ACC112 (cell line): Measurements from ENCODE around the gene BRD4.

Experiments
- H2AFZ ChIP-seq: fragments of 200-600 bp; sonication (generic); one replicate; pipeline ENCODE4 v1.6.0; 2017; ENCODE audit warnings: antibody characterized with exemption, low read length; ENCODE audit not compliant: unreplicated experiment
- H3K27ac ChIP-seq: fragments of 200-600 bp; sonication (generic); 2 replicates; pipeline ENCODE4 v1.5.1; 2014; ENCODE audit warnings: low read depth, mild to moderate bottlenecking, antibody characterized with exemption, low read length, moderate library complexity
- H3K27me3 ChIP-seq: fragments of 200-600 bp; sonication (generic); 2 replicates; pipeline ENCODE4 v1.6.1; 2014; ENCODE audit warnings: mild to moderate bottlenecking, antibody characterized with exemption, low read length, moderate library complexity, mixed read lengths; ENCODE audit not compliant: insufficient read depth
- H3K36me3 ChIP-seq: fragments of 200-600 bp; sonication (generic); 2 replicates; pipeline ENCODE4 v1.6.1; 2016; ENCODE audit warnings: mild to moderate bottlenecking, antibody characterized with exemption, low read length, moderate library complexity, mixed read lengths; ENCODE audit not compliant: insufficient read depth
- H3K4me1 ChIP-seq: fragments of 200-600 bp; sonication (generic); one replicate; pipeline ENCODE4 v1.6.1; 2016; ENCODE audit warnings: low read length, mixed read lengths; ENCODE audit not compliant: insufficient read depth, unreplicated experiment, control insufficient read depth
- H3K4me3 ChIP-seq: fragments of 200-600 bp; sonication (generic); 2 replicates; pipeline ENCODE4 v1.5.1; 2014; ENCODE audit warnings: mild to moderate bottlenecking, low read depth, low read length
- H3K79me2 ChIP-seq: fragments of 200-600 bp; sonication (generic); one replicate; pipeline ENCODE4 v1.6.0; 2016; ENCODE audit warnings: low read length; ENCODE audit not compliant: control insufficient read depth, unreplicated experiment, insufficient read depth

The BRD4 gene

DNA sequence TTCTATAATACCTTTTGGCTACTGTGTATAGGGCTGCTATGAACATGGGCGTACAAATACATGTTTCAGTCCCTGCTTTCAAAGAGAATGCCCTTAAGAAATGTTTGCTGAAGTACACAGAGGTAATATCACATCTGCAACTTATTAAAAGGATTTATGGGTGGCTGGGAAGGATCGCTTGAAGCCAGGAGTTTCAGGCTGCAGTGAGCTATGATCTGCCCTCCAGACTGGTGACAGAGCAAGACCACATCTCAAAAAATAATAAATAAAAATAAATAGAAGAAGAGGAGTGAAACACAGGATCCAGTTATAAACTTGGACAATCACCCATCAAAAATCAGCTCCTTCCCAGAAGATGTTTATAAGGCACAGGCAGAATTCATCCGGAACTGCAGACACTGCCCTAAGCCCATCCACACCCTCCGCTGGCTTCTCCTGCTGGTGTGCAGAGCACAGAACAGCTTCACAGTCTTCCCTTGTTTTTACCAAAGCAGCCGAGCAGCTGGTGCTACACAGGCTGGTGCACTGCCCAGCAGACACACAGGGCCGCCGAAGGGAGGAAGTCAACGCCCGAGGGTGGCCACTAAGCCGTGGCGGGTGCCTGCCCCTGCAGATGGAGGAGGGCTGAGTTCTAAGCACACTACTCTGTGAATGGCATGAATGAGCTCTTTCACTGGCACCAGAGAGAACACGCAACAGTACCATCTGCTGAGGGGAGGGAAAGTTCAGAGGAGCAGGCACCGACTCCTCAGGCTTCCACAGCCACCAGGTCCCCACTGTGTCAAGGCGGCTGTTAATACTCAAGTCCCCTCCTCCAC is 44.0 kb downstream of the BRD4 start:
- H3K27me3 ChIP-seq: no peaks in the 10 kb centered on the region
- H3K79me2 ChIP-seq: peaks cover 92% of the 10 kb centered on the region
- H3K4me3 ChIP-seq: no peak overlapping the region
- H2AFZ ChIP-seq: no peak overlapping the region
- no peak overlapping the region for H3K27ac ChIP-seq
- no peaks in the 10 kb centered on the region for H3K36me3 ChIP-seq
- peaks cover 33% of the 10 kb centered on the region for H3K4me1 ChIP-seq

DNA sequence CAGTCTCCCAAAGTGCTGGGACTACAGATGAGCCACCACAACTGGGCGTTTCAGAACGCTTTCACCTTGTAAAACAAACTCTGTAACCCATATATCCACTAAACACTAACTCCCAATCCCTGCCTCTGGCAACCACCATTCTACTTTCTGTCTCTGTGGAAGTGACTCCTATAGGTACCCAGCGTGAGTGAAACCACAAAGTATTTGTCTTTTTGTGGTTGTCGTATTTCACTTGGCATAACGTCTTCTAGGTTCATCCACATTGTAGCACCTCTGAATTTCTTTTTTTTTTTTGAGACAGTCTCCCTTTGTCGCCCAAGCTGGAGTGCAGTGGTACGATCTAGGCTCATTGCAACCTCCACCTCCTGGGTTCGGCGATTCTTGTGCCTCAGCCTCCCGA is 44.8 kb downstream of the BRD4 start:
- no peak overlapping the region for H2AFZ ChIP-seq
- H3K4me3 ChIP-seq: no peak overlapping the region
- H3K36me3 ChIP-seq: no peaks in the 10 kb centered on the region
- no peaks in the 10 kb centered on the region for H3K27me3 ChIP-seq
- H3K79me2 ChIP-seq: peaks cover 94% of the 10 kb centered on the region
- H3K4me1 ChIP-seq: peaks cover 34% of the 10 kb centered on the region
- no peak overlapping the region for H3K27ac ChIP-seq

DNA sequence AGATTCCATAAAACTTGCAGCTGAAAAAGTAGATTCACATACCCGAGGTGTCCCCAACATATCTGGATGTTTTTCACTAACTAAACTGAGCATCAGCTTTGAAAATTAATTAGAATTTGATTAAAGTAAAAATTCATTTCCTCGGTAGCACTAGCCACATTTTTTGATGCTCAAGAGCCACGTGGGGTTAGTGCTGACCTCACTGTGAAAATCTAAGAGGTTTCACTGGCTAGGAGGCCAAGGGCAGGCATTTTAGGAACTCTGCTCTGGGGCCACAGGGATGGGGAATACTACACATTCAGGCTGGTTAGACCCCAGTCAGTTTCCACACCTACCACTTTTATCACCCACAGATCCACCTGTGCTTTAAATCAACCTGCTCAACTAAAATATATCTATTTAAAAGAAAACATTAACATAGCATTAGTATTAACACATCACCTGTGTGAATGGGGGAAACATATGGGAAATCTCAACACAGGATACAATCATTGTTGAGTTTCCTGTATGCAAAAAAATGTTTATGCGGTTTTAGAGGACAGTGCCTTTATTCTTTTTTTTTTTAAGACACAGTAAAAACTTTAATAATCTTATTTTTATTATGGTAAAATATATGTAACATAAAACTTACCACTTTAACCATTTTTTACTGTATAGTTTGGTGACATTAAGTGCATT is 45.5 kb downstream of the BRD4 start:
- no peak overlapping the region for H3K4me3 ChIP-seq
- no peak overlapping the region for H3K27ac ChIP-seq
- no peaks in the 10 kb centered on the region for H3K27me3 ChIP-seq
- H2AFZ ChIP-seq: no peak overlapping the region
- H3K79me2 ChIP-seq: peaks cover 95% of the 10 kb centered on the region
- H3K36me3 ChIP-seq: no peaks in the 10 kb centered on the region
- peaks cover 35% of the 10 kb centered on the region for H3K4me1 ChIP-seq

DNA sequence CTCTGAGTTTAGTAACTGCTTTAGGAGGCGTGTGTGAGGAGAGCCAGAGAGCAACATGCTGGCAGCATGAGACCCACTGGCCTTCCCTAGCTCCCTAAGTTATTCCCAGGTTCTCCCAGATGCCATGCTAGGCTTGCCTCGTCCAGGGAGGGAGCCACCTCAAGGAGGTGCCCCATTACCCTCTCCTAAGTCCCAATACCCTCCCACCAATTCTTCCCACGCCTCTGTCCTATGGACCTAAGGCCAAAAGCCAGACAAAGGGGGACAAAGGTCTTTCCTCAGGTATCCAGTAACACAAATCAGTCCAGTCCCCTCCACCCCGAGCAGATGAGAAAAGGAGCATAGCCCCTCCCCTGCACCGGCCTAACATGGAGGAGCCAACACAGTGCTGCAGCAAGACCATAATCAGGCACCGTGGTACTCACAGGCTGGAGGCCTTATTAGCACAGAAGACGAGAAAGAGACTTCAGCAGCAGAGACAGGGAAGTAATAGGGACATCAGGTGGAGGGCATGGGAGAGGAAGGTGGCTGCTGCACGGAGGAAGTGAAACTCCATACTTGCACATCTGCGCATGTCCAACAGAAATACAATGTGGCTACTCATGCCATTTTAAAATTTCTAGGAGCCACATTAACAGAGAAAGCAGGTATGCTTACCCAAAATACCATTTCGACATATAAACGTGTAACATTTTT is 46.3 kb downstream of the BRD4 start:
- H3K4me3 ChIP-seq: no peak overlapping the region
- no peaks in the 10 kb centered on the region for H3K27me3 ChIP-seq
- no peak overlapping the region for H3K27ac ChIP-seq
- peaks cover 93% of the 10 kb centered on the region for H3K79me2 ChIP-seq
- H2AFZ ChIP-seq: no peak overlapping the region
- H3K36me3 ChIP-seq: no peaks in the 10 kb centered on the region
- peaks cover 32% of the 10 kb centered on the region for H3K4me1 ChIP-seq

DNA sequence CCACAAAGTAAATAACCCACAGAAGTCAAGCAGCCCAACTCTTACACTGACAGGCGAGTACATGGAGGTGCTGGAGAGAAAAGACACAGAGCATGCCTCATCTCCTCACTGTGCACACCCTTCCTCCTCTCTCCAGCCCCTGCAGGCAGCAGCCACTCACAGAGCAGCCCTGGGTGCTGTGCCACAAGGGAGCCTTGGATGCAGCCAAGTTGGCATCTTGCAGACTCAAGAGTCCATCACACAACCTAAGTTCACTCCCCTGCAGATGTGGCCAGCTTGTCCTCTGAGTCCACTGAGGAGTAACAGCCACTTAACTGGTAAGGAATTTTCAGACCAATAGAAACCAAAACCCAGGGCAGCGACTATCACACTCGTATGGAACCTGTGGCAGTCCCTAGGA is 47.4 kb downstream of the BRD4 start:
- Histone ChIP-seq H3K4me1 (peaks cover 39% of the 10 kb centered on the region), H3K4me3 (no peak overlapping the region), H3K27ac (no peak overlapping the region), H2AFZ (no peak overlapping the region), H3K79me2 (peaks cover 91% of the 10 kb centered on the region), H3K27me3 (no peaks in the 10 kb centered on the region), H3K36me3 (no peaks in the 10 kb centered on the region)

DNA sequence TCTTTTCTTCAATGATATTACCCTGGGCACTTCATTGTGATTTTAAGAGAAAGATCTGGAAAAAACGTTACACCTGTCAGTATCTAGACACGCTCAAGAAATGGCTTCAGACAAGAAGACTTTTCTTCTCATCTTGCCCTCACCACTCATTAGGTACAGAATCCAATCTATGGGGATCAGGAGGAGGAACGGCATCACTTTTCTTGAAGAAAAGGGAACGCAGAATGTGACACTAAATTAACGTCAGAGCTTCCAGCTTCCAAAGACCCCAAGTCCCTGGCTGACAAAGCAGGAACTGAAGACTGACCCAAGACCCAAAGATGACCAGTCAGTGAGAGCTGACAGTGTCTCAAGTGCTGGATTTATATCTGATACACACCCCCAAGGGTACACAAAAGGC is 48.2 kb downstream of the BRD4 start:
- H3K36me3 ChIP-seq: no peaks in the 10 kb centered on the region
- no peaks in the 10 kb centered on the region for H3K27me3 ChIP-seq
- H2AFZ ChIP-seq: no peak overlapping the region
- peaks cover 39% of the 10 kb centered on the region for H3K4me1 ChIP-seq
- H3K27ac ChIP-seq: no peak overlapping the region
- H3K79me2 ChIP-seq: peaks cover 93% of the 10 kb centered on the region
- H3K4me3 ChIP-seq: no peak overlapping the region

DNA sequence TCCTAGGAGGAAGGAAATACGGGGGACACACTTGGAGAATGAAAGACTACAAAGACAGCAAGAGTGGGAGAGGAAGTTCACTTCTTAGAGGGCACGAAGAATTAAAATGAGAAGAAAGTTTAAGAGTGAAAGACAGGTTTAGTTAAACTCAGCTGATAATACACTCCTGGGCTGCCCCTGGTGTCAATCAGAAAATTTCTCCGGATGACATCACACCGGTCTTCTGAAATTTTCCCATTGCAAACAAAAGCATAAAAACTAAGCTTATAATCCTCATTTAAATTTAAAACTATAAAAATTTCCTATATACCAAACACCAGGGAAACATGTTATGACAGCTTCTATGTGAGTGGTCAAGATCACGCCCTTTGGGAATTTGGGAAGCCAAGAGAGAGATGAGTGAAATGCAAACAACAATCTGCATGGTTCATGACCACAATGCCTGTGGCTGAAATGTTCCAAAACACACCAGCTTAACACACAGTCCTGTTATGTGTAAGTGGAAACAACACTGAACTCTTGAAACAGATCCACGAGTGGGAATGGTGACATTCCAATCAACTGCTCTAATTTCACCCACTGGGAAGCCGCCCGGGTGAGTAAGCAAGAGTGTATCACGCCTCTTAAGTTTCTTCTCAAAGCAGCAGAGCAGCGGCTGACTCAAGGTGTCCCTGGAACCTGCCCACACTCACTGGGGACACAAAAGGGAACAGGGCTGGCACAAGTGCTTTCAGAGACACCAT is 49.0 kb downstream of the BRD4 start:
- Histone ChIP-seq H2AFZ (no peak overlapping the region), H3K27me3 (no peaks in the 10 kb centered on the region), H3K79me2 (peaks cover 91% of the 10 kb centered on the region), H3K4me3 (0 out of 2 replicates have a peak overlapping the region, but pooled peaks have one; percentile 8), H3K36me3 (no peaks in the 10 kb centered on the region), H3K4me1 (peaks cover 39% of the 10 kb centered on the region), H3K27ac (peak overlapping the region; percentile 52)

DNA sequence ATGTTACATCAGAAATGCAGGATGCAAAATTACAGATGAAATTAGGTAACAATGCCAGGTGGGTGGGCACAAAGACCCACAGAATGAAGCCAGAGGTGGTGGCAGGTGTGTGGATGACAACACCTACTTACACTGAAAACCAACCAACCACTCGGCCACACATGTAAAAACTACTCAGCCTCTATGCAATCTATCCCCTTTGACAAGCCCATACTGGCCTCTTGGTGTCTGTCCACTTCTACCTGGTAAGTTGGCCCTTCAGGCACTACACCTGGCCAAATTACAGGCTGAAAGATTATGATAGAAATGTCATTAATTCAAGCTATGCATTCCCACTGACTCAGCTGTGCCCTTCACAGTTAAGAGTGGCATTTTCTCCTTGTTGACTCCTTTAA is 50.0 kb downstream of the BRD4 start:
- peaks cover 90% of the 10 kb centered on the region for H3K79me2 ChIP-seq

DNA sequence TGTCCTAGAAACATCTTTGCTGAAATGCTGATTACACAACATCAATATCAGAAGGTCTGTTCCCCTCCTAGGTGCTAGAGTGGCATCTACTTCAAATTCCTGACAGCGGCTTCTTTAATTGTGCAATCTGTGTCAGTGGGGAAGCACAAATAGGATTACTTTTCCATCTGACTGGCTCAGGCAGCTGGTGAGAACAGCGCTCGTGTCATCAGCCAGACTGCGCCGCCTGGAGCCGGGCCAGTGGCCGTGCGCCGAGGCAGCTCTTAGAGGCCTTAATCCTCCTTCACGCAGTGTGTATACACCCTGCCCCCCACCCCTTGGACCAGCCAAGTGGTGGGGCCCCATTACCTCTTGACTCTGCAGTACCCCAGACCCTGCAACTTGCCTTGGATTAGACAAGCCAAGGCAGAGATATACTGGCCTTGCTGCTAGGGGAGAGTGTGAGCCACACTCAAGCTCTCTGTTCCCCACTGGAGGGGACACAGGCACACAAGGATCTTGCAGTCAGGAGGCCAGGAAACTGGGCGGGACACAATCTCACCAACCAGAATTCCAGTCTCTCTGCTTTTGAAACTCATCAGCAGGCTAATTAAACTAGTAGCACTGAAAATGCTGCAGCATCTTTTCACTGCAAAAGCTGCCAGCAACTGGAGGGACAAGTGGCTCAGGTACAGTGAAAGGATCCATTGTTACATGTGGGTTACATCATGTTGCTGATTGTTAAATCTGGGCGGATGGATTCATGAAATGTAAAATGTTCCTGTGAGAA is 51.2 kb downstream of the BRD4 start:
- H3K36me3 ChIP-seq: no peaks in the 10 kb centered on the region
- peaks cover 39% of the 10 kb centered on the region for H3K4me1 ChIP-seq
- peak overlapping the region; percentile 41; the same call in 1 of the 2 replicates for H3K27ac ChIP-seq
- no peaks in the 10 kb centered on the region for H3K27me3 ChIP-seq
- H3K4me3 ChIP-seq: no peak overlapping the region
- peaks cover 92% of the 10 kb centered on the region for H3K79me2 ChIP-seq
- H2AFZ ChIP-seq: no peak overlapping the region

More for the DNA sequence above, 50.0 kb downstream of the BRD4 start:
- Histone ChIP-seq H3K36me3 (no peaks in the 10 kb centered on the region), H3K4me3 (no peak overlapping the region), H2AFZ (no peak overlapping the region), H3K4me1 (peaks cover 39% of the 10 kb centered on the region), H3K27me3 (no peaks in the 10 kb centered on the region), H3K27ac (no peak overlapping the region)
